Peyer's patch (tissue), 4 donors: ENCODE results near the gene CCNB3.

Experiments used
- POLR2A ChIP-seq, 2 donors: fragments of 450-650 bp; IDR thresholded peaks; one replicate each; pipeline ENCODE4 v1.5.1; 2017; ENCODE audit warnings: antibody characterized with exemption in 2 of 2, mild to moderate bottlenecking in 2 of 2, moderate library complexity in 2 of 2
- TF ChIP-seq, protein P1 (sequence below), 6 experiments: fragments of 450-650 bp in 4 of 6; fragments of 200-600 bp in 2 of 6; sonication (generic) in 1 of 6; IDR thresholded peaks; one replicate each; pipeline ENCODE4 v1.5.1; 2017 to 2019; ENCODE audit warnings: antibody characterized with exemption in 6 of 6, mild to moderate bottlenecking in 3 of 6, moderate library complexity in 1 of 6

DNA sequence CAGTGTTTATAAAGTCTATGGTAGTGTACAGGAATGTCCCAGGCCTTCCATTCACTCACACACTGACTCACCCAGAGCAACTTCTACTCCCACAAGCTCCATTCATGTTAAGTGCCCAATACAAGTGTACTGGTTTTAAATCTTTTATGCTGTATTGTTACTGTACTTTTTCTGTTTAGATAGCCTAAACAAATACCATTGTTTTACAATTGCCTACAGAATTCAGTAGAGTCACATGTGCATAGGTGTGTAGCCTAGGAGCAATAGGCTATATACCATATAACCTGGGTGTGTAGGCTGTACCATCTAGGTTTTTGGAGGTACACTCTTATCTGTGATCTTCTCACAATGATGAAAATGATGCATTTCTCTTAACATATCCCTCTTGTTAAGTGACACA, 139.4 kb downstream of the CCNB3 start:
- TF ChIP-seq, protein P1, sequence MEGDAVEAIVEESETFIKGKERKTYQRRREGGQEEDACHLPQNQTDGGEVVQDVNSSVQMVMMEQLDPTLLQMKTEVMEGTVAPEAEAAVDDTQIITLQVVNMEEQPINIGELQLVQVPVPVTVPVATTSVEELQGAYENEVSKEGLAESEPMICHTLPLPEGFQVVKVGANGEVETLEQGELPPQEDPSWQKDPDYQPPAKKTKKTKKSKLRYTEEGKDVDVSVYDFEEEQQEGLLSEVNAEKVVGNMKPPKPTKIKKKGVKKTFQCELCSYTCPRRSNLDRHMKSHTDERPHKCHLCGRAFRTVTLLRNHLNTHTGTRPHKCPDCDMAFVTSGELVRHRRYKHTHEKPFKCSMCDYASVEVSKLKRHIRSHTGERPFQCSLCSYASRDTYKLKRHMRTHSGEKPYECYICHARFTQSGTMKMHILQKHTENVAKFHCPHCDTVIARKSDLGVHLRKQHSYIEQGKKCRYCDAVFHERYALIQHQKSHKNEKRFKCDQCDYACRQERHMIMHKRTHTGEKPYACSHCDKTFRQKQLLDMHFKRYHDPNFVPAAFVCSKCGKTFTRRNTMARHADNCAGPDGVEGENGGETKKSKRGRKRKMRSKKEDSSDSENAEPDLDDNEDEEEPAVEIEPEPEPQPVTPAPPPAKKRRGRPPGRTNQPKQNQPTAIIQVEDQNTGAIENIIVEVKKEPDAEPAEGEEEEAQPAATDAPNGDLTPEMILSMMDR (IDR thresholded peaks at IDR 0.05), result no peak
- TF ChIP-seq POLR2A (IDR thresholded peaks at IDR 0.05), result no peak
